Endothelial cell of umbilical vein (primary cell): ENCODE measurements around the gene LRRC8B. TPM values are rescaled to one million over a fixed set of nuclear protein-coding genes. Genes with fewer than 3 reads are reported as not detected.

Experiments
- BruUV-seq: library from RNA; stranded (reverse); fragments of 400-500 nt; replicated peaks from 2 replicates; lab custom pipeline; 2021; lab: Mats Ljungman, UMichigan
- CTCF ChIA-PET: fragments of 300-600, 350-600 bp; sonication (Branson Sonifier 250); formaldehyde crosslinking; loops from one replicate; lab custom pipeline; 2021; ENCODE audit warnings: antibody characterized with exemption, inconsistent platforms; lab: Charles Lee
- POLR2A ChIA-PET: fragments of 300-600, 350-600 bp; sonication (Branson Sonifier 250); formaldehyde crosslinking; loops from one replicate; lab custom pipeline; 2021; ENCODE audit warnings: antibody characterized with exemption, inconsistent platforms; lab: Charles Lee
- DNase-seq: peaks from one replicate; pipeline ENCODE4 v3.0.0-alpha.2; 2011; ENCODE audit warnings: low read depth, low spot score
- FAIRE-seq: peaks from 2 replicates; lab custom pipeline; 2011; peaks lifted over from hg19 to GRCh38; lab: Jason Lieb, UNC
- H2AFZ ChIP-seq: 2 replicates; pipeline ENCODE4 v1.6.0; 2012; ENCODE audit warnings: low read depth, low read length, control low read depth, inconsistent platforms
- H3K27ac ChIP-seq: 2 replicates; pipeline ENCODE4 v1.5.1; 2011; ENCODE audit warnings: low read depth, mild to moderate bottlenecking, control low read depth, low read length, moderate library complexity; ENCODE audit not compliant: insufficient read depth
- H3K27me3 ChIP-seq, 2 experiments: 2 replicates each; pipeline versions ENCODE4 v1.6.0 to v1.6.1; 2011; ENCODE audit warnings: low read length in 2 of 2, mixed read lengths in 1 of 2; ENCODE audit not compliant: control insufficient read depth in 2 of 2, insufficient read depth in 2 of 2
- H3K36me3 ChIP-seq, 2 experiments: 2 replicates in 1 of 2; 3 replicates in 1 of 2; pipeline ENCODE4 v1.5.1; 2011; ENCODE audit warnings: low read length in 2 of 2, mild to moderate bottlenecking in 1 of 2, moderate library complexity in 1 of 2; ENCODE audit not compliant: control insufficient read depth in 2 of 2, insufficient read depth in 2 of 2; ENCODE audit errors: extremely low read depth in 1 of 2
- H3K4me1 ChIP-seq: 3 replicates; pipeline ENCODE4 v1.5.1; 2011; ENCODE audit warnings: mild to moderate bottlenecking, low read length; ENCODE audit not compliant: control insufficient read depth, insufficient read depth; ENCODE audit errors: extremely low read depth
- H3K4me2 ChIP-seq: 2 replicates; pipeline ENCODE4 v1.6.1; 2011; ENCODE audit warnings: low read length, control low read depth, mixed read lengths; ENCODE audit not compliant: insufficient read depth
- H3K4me3 ChIP-seq, 3 experiments: fragments of 200-600 bp in 1 of 3; sonication (generic), shearing (Covaris generic) in 1 of 3; replicated peaks in 1 of 3; 2 replicates each; pipeline ENCODE4 v1.5.1; 2011 to 2016; ENCODE audit warnings: control low read depth in 3 of 3, low read length in 3 of 3, mild to moderate bottlenecking in 2 of 3, inconsistent platforms in 1 of 3, low read depth in 1 of 3, moderate library complexity in 1 of 3; ENCODE audit not compliant: insufficient read depth in 1 of 3
- H3K79me2 ChIP-seq: 2 replicates; pipeline ENCODE4 v1.6.0; 2012; ENCODE audit warnings: low read length, inconsistent platforms; ENCODE audit not compliant: control insufficient read depth, insufficient read depth
- H3K9ac ChIP-seq: replicated peaks from 2 replicates; pipeline ENCODE3; 2011; ENCODE audit warnings: low read length, control low read depth; ENCODE audit not compliant: insufficient read depth; ENCODE audit errors: extremely low read depth
- H3K9me1 ChIP-seq: replicated peaks from 3 replicates; pipeline ENCODE4 v1.6.0; 2011; ENCODE audit warnings: mild to moderate bottlenecking, low read length; ENCODE audit not compliant: control insufficient read depth, insufficient read depth; ENCODE audit errors: extremely low read depth
- H3K9me3 ChIP-seq: replicated peaks from 2 replicates; pipeline ENCODE4 v1.5.1; 2012; ENCODE audit warnings: low read length, inconsistent platforms; ENCODE audit not compliant: control insufficient read depth, insufficient read depth
- H4K20me1 ChIP-seq: replicated peaks from 2 replicates; pipeline ENCODE3; 2011; ENCODE audit warnings: mild to moderate bottlenecking, low read length; ENCODE audit not compliant: control insufficient read depth, insufficient read depth; ENCODE audit errors: extremely low read depth
- CTCF ChIP-seq, 2 donors: IDR thresholded peaks; 1 replicate in 1 of 2; 2 replicates in 1 of 2; pipeline ENCODE4 v1.5.1; 2011; ENCODE audit warnings: low read length in 2 of 2, mild to moderate bottlenecking in 2 of 2, moderate library complexity in 2 of 2, control low read depth in 1 of 2, inconsistent platforms in 1 of 2, low read depth in 1 of 2; ENCODE audit not compliant: insufficient read depth in 1 of 2; ENCODE audit errors: extremely low read depth in 1 of 2
- EZH2 ChIP-seq: IDR thresholded peaks from 2 replicates; pipeline ENCODE4 v1.6.1; 2012; ENCODE audit warnings: borderline replicate concordance, low read depth, mild to moderate bottlenecking, moderate library complexity, low read length, inconsistent platforms; ENCODE audit not compliant: severe bottlenecking
- FOS ChIP-seq: IDR thresholded peaks from 2 replicates; pipeline ENCODE4 v1.6.1; 2011; ENCODE audit warnings: mild to moderate bottlenecking, low read length, moderate library complexity, borderline replicate concordance; ENCODE audit not compliant: insufficient read depth
- GATA2 ChIP-seq: IDR thresholded peaks from 2 replicates; pipeline ENCODE4 v1.7.0; 2011; ENCODE audit warnings: low read depth, mild to moderate bottlenecking, moderate library complexity, mixed read lengths, low read length; ENCODE audit not compliant: insufficient read length, insufficient read depth
- JUN ChIP-seq: IDR thresholded peaks from 2 replicates; pipeline ENCODE4 v1.6.1; 2011; ENCODE audit warnings: borderline replicate concordance, low read depth; ENCODE audit not compliant: insufficient read length, insufficient read depth
- MYC ChIP-seq: IDR thresholded peaks from one replicate; pipeline ENCODE4 v1.6.1; 2011; ENCODE audit warnings: mild to moderate bottlenecking, low read depth, low read length
- POLR2A ChIP-seq: IDR thresholded peaks from 2 replicates; pipeline ENCODE4 v1.6.1; 2012; ENCODE audit warnings: low read depth, mild to moderate bottlenecking, control low read depth, low read length
- POLR2AphosphoS5 ChIP-seq: IDR thresholded peaks from 2 replicates; pipeline ENCODE4 v1.6.1; 2012; ENCODE audit warnings: low read depth, mild to moderate bottlenecking, control low read depth, low read length, moderate library complexity; ENCODE audit not compliant: insufficient read depth
- dilution Hi-C: fragments of 300-500 bp; cut with MboI; formaldehyde crosslinking; loops from one replicate; pipeline ENCODE4 v1.15.0; 2019; ENCODE audit warnings: low sequenced_read_pairs; ENCODE audit not compliant: extremely low pct_ligation_motif_present
- intact Hi-C: fragments of 100-400 bp; cut with micrococcal nuclease; formaldehyde crosslinking; loops from one replicate; pipeline ENCODE4 v1.10.0; 2022
- polyA plus RNA-seq, 4 experiments: library from polyadenylated mRNA; depleted of rRNA in 3 of 4; stranded (reverse) in 3 of 4; unstranded in 1 of 4; fragments of >200 nt; gene quantifications; 2 replicates each; pipeline versions ENCODE4 v1.2.1 to v1.2.3, GENCODE V29; 2011 to 2012; ENCODE audit warnings: missing spikeins in 1 of 4
- total RNA-seq: library from RNA; stranded (reverse); gene quantifications from 2 replicates; pipeline ENCODE4 v1.2.3, GENCODE V29; 2021
- TF ChIP-seq, protein P1 (sequence below): IDR thresholded peaks from 2 replicates; pipeline ENCODE4 v1.6.1; 2011; ENCODE audit not compliant: insufficient read depth, insufficient read length

The LRRC8B gene
- total and polyA plus RNA-seq, 2 donors (not counting 3 experiments of a cell fraction or from before 2014, with no cell fraction given) = 15.2 to 15.8 TPM

DNA sequence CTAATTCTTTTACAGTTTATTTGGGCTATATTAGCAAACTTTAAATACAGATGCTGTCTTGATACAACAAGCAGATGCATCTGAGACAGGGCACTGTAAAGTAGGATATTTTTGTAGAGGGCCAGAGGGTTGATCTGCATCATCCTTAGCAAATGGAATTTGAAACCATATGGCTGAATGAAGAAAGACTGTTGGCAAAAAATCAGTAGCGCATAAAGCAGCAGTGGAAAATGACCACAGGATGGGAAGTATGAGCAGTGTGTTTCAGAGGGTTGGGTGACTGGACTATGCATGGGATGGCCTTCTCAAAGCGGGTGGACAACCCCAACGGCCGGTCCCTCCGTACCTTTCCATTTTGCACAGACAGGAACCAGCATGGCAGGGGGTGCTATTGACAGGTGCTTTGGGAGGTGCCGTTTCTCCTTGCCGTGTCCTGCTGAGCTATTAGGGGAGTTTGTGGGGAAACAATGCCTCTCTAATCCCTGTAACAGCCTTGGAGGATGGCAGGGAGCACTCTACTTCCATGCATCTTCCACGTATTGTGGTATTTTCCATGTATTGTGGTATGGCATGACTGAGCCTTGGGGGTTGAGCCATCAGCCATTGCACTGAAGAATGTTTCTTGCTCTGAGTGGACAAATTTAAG is 5.9 kb downstream of the LRRC8B start:
- DNase-seq (no peak), FAIRE-seq (no peak)
- no TSS peak for BruUV-seq
- H3K36me3 ChIP-seq = no peaks in the 10 kb centered on the region
- ChIA-PET CTCF (interaction anchor here (1.1 to 1.4 kb wide), 2 partner anchors 51 to 68 kb away, joined by 3 to 4 read pairs; no protein-coding TSS in a partner anchor), POLR2A (no interaction called here)
- intact Hi-C loops (no loop called here), dilution Hi-C loops (no loop called here)
- H3K79me2 ChIP-seq = peaks cover 5% of the 10 kb centered on the region
- H3K4me1 ChIP-seq = peaks cover 14% of the 10 kb centered on the region
- no peaks in the 10 kb centered on the region for H3K9me3 ChIP-seq
- H3K9ac ChIP-seq = no peak overlapping the region
- no peak overlapping the region for H3K4me3 ChIP-seq
- no peaks in the 10 kb centered on the region for H3K27me3 ChIP-seq
- no peak overlapping the region for H3K27ac ChIP-seq
- no peak for TF ChIP-seq JUN
- no peak for TF ChIP-seq CTCF (IDR thresholded peaks at IDR 0.05; ENCODE audit: extremely low read depth in 1 of 2, insufficient read depth in 1 of 2, low read depth in 1 of 2, low read length in 2 of 2)
- no peak for TF ChIP-seq FOS
- no peak for TF ChIP-seq MYC
- TF ChIP-seq GATA2 = no peak
- TF ChIP-seq, protein P1, sequence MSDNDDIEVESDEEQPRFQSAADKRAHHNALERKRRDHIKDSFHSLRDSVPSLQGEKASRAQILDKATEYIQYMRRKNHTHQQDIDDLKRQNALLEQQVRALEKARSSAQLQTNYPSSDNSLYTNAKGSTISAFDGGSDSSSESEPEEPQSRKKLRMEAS = no peak
- TF ChIP-seq POLR2AphosphoS5 = no peak
- TF ChIP-seq EZH2 = no peak
- no peak for TF ChIP-seq POLR2A
- H2AFZ ChIP-seq = no peak overlapping the region
- H3K4me2 ChIP-seq = no peak overlapping the region
- no peaks in the 10 kb centered on the region for H4K20me1 ChIP-seq
- H3K9me1 ChIP-seq = no peaks in the 10 kb centered on the region
